Measurements from ENCODE around the gene RCCD1. TPM values are rescaled to one million over a fixed set of nuclear protein-coding genes. Genes with fewer than 3 reads are reported as not detected.

The RCCD1 gene
- total and polyA plus RNA-seq, 4 donors = 3.6 to 13.3 (median 4.3) TPM

DNA sequence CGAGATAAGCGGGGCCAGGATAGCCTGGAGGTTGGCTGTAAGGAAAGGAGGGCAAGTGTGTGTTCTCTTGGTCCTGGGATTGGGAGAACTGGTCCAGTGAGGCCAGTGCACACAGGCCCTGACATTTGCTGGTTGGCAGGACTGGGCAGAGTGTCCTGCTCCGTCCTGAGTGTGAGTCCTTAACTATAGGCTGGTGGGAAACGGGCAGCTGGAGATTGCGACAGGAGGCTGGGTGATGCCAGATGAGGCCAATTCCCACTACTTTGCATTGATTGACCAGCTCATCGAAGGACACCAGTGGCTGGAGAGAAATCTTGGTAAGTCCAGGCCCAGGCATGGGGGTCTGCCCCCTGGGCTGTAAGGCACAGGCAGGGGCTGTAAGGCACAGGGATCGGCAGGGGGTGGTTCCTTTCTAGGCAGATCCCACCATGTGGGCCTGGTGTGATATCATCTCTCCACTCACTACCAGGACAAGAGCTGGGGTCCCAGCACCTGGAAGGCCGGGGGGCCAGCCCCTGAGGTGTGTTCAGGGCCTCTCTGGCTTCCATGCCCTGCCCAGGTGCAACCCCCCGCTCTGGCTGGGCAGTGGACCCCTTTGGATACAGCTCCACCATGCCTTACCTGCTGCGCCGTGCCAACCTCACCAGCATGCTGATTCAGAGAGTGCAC lies 48.4 kb upstream of the RCCD1 start:
- no peak overlapping the region for H3K9ac ChIP-seq (ENCODE audit: low read depth in 1 of 2, low read length in 2 of 2)
- H3K9me3 ChIP-seq (ENCODE audit: control insufficient read depth in 4 of 4, low read length in 3 of 4) = no peaks in the 10 kb centered on the region
- 97% methylated on average over 11 of the region's 11 CpGs for WGBS
- TF ChIP-seq, protein P1, sequence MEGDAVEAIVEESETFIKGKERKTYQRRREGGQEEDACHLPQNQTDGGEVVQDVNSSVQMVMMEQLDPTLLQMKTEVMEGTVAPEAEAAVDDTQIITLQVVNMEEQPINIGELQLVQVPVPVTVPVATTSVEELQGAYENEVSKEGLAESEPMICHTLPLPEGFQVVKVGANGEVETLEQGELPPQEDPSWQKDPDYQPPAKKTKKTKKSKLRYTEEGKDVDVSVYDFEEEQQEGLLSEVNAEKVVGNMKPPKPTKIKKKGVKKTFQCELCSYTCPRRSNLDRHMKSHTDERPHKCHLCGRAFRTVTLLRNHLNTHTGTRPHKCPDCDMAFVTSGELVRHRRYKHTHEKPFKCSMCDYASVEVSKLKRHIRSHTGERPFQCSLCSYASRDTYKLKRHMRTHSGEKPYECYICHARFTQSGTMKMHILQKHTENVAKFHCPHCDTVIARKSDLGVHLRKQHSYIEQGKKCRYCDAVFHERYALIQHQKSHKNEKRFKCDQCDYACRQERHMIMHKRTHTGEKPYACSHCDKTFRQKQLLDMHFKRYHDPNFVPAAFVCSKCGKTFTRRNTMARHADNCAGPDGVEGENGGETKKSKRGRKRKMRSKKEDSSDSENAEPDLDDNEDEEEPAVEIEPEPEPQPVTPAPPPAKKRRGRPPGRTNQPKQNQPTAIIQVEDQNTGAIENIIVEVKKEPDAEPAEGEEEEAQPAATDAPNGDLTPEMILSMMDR (IDR thresholded peaks at IDR 0.05; ENCODE audit: low read depth, low read length, missing input control) = no peak
- no peak for TF ChIP-seq JUND (IDR thresholded peaks at IDR 0.05)
- no peak for TF ChIP-seq HNF4G (IDR thresholded peaks at IDR 0.05)
- no peak for TF ChIP-seq NR2F2 (IDR thresholded peaks at IDR 0.05)
- no peak for TF ChIP-seq GABPA (IDR thresholded peaks at IDR 0.05 in 1 of 2, conservative IDR thresholded peaks at IDR 0.05 in 1 of 2)
- TF ChIP-seq, protein P2, sequence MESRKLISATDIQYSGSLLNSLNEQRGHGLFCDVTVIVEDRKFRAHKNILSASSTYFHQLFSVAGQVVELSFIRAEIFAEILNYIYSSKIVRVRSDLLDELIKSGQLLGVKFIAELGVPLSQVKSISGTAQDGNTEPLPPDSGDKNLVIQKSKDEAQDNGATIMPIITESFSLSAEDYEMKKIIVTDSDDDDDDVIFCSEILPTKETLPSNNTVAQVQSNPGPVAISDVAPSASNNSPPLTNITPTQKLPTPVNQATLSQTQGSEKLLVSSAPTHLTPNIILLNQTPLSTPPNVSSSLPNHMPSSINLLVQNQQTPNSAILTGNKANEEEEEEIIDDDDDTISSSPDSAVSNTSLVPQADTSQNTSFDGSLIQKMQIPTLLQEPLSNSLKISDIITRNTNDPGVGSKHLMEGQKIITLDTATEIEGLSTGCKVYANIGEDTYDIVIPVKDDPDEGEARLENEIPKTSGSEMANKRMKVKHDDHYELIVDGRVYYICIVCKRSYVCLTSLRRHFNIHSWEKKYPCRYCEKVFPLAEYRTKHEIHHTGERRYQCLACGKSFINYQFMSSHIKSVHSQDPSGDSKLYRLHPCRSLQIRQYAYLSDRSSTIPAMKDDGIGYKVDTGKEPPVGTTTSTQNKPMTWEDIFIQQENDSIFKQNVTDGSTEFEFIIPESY (IDR thresholded peaks at IDR 0.05) = no peak
- TF ChIP-seq, protein P3, sequence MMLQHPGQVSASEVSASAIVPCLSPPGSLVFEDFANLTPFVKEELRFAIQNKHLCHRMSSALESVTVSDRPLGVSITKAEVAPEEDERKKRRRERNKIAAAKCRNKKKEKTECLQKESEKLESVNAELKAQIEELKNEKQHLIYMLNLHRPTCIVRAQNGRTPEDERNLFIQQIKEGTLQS (IDR thresholded peaks at IDR 0.05) = no peak
- TF ChIP-seq RXRA (IDR thresholded peaks at IDR 0.05) = no peak
- TF ChIP-seq FOXA1 (IDR thresholded peaks at IDR 0.05) = no peak
- TF ChIP-seq, protein P4, sequence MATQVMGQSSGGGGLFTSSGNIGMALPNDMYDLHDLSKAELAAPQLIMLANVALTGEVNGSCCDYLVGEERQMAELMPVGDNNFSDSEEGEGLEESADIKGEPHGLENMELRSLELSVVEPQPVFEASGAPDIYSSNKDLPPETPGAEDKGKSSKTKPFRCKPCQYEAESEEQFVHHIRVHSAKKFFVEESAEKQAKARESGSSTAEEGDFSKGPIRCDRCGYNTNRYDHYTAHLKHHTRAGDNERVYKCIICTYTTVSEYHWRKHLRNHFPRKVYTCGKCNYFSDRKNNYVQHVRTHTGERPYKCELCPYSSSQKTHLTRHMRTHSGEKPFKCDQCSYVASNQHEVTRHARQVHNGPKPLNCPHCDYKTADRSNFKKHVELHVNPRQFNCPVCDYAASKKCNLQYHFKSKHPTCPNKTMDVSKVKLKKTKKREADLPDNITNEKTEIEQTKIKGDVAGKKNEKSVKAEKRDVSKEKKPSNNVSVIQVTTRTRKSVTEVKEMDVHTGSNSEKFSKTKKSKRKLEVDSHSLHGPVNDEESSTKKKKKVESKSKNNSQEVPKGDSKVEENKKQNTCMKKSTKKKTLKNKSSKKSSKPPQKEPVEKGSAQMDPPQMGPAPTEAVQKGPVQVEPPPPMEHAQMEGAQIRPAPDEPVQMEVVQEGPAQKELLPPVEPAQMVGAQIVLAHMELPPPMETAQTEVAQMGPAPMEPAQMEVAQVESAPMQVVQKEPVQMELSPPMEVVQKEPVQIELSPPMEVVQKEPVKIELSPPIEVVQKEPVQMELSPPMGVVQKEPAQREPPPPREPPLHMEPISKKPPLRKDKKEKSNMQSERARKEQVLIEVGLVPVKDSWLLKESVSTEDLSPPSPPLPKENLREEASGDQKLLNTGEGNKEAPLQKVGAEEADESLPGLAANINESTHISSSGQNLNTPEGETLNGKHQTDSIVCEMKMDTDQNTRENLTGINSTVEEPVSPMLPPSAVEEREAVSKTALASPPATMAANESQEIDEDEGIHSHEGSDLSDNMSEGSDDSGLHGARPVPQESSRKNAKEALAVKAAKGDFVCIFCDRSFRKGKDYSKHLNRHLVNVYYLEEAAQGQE (IDR thresholded peaks at IDR 0.05) = no peak
- TF ChIP-seq RAD21 (IDR thresholded peaks at IDR 0.05) = no peak
- TF ChIP-seq HNF4A (conservative IDR thresholded peaks at IDR 0.05) = no peak
- TF ChIP-seq TAF1 (conservative IDR thresholded peaks at IDR 0.05) = no peak
- TF ChIP-seq FOXA2 (IDR thresholded peaks at IDR 0.05) = no peak
- TF ChIP-seq YY1 (IDR thresholded peaks at IDR 0.05) = no peak
- TF ChIP-seq, protein P5, sequence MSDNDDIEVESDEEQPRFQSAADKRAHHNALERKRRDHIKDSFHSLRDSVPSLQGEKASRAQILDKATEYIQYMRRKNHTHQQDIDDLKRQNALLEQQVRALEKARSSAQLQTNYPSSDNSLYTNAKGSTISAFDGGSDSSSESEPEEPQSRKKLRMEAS (IDR thresholded peaks at IDR 0.05) = no peak
- no peak for DNase-seq (ENCODE audit: low spot score)
- no peak overlapping the region for H3K4me3 ChIP-seq (ENCODE audit: low read depth in 1 of 3, low read length in 3 of 3)
- peaks cover 0 to 18% (median 9%) of the 10 kb centered on the region in 4 donors for H3K4me1 ChIP-seq (ENCODE audit: control insufficient read depth in 4 of 4, insufficient read depth in 4 of 4, low read length in 3 of 4)
- no peak overlapping the region for H3K27ac ChIP-seq (ENCODE audit: low read depth in 1 of 2, low read length in 2 of 2)
- H3K36me3 ChIP-seq (ENCODE audit: control insufficient read depth in 4 of 4, insufficient read depth in 3 of 4, low read depth in 1 of 4, low read length in 3 of 4) = peaks cover 40 to 58% (median 52%) of the 10 kb centered on the region in 4 donors
- H3K27me3 ChIP-seq (ENCODE audit: control insufficient read depth in 4 of 4, insufficient read depth in 4 of 4, low read length in 3 of 4) = no peaks in the 10 kb centered on the region
